GM21390 (cell line): ENCODE measurements around the gene DGAT2.

Experiments
- ATAC-seq: cut with Tn5 transposase; IDR thresholded peaks from one replicate; pipeline ENCODE4 v1.9.1; 2021; ENCODE audit not compliant: unreplicated experiment

Gene DGAT2

DNA sequence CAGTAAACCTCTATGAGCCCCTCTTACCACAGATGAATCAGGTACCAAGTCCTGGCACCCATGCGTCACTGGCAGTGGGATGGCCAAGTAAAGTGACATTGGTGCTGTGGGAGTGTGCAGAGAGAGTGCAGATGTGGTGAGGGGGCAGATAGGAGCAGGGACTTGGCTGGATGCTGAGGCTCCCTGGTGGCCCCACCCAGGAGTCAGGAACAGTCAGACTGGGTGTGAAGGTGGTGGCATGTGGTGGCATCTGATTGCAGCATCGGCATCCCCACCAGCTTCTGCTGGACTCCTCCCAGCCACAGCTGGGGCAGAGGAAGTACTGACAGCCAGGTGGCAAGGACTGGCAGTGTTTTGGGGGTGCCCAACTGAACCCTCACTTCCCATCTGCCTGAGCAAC is 11.4 kb downstream of the DGAT2 start:
- no peak for ATAC-seq

DNA sequence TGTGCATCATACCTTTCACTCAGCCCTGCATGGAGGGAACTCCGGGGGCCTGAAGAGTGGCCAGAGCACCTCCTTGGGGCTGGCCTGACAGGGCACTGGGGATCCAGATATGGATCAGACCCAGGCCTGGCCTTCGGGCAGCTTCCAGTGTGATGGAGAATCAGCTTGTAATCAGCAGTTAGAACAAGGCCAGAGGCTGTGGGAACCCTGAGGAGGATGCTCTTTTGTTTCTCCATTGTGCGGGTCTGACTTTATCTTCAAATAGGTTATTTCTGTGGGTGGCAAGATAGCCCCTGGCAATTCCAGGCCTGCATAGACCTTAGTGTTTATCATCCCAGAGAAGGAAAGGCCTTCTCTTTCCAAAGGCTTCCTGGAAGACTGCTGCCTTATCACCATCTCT is 12.3 kb downstream of the DGAT2 start:
- no peak for ATAC-seq

DNA sequence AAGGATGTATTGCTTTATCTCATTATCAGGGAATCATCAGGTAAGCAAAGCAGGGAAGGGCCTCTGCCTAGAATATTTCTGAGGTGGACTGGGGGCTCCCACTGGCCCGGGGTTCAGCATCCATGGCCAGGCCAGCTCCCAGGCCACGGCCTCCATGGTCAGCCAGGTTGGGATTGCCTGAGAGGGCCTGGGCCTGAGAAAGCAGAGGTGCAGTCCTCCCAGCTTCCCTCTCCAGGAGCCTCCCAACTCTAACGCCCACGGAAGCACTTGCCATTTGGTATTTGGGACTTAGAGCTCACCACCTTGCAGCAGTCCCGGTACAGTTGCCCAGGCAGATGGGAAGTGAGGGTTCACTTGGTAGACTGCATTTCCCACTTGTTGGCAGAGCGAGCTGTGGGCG is 12.7 kb downstream of the DGAT2 start:
- no peak for ATAC-seq

DNA sequence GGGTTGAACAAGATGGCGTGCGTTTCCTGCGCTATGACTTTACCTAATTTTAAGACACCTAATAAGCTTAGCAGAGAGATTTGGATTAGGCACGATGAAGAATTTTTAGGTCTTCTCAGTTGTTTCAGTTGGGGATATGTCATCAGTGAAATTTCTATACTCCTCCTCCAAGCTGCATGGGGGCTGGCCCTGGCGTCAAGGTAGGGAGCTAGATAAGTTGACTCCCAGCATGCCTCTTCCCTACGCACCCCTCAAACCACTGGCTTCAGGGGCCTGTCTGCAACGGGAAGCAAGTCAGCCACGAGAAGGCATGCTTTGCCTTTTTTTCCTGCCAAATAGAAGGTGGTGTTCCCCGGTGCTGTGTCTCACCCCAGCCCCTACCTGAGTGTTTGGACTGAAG is 13.3 kb downstream of the DGAT2 start:
- no peak for ATAC-seq

DNA sequence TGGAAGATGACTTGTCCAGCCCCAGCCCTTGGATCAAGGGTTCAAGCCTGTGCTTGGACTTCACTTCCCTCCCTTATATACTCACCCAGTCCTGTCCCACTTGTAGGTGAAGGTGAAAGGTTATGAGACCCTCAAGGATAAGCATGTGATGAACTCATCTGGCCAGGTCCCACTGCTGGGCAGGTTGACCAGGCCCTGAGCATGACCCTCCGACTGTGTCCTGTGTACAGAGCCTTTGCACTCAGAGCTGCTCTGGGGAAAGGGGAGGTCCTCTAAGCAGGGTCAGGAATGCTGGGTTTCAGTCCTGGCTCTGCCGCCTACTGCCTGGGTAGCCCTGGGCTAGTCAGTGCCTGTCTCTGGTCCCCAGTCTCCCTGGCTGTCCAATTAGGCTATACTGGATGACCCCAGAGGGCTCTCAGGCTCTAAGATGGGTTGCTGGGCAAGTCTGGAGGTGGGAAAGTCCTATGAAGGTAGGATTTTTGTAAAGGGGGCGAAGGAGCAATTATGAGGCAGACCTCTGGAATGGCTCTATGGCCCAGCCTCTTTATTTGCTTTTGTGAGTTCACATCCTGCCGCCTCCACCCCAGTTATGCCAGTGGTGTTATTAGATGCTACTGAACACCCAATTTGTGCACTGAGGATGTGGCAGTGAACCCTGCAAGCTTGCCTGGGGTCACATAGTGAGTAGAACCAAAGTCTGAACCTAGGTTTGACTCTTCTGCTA is 14.1 kb downstream of the DGAT2 start:
- ATAC-seq, result no peak

DNA sequence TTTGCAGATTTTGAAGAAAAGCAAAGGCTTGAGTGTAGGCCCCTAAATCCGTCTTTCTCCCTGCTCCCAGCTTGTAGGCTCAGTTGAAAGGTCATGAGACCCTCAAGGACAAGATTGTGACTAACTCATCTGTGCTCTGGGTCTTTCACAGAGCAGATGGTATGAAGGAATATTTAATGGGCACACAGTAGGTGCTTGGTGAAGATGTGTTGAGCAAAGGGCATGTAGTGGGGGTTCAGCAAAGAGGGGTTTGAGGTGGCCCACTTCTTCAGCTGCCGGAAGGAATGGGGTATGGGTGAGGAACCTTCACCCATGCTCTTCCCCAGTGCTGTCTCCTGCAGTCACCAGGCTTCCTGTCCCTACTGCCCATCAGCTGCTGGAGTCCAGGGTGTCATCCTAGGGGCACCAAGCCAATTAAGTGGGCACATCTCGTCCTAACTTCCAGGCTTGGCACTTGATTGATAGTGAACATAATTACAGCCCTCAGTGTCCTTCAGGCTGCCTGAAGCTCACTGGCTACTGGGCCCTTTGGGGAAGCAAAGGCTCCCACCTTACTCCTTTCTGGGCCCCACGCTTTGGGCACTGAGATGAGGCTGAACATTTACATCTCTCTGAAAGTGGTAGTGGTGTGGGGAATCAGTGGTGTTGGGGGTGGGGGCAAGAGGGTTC is 15.0 kb downstream of the DGAT2 start:
- no peak for ATAC-seq

DNA sequence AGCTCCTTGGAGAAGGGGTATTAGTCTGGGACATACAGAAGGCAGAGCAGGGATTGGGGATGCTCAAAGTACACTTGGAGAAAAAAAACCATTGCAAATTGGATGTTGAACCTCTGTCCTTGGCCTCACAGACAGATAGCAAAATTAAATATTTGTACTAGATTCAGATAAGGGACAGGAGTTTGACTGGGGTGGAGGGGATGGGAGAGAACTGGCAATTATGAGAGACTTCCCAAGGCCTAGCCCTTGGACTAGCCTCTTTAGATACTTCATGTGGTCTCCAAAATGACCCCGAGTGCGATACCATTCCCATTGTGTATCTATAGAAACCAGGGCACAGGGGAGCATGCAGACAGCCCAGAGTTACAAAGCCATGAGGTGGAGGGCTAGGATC is 15.5 kb downstream of the DGAT2 start:
- ATAC-seq, result no peak

DNA sequence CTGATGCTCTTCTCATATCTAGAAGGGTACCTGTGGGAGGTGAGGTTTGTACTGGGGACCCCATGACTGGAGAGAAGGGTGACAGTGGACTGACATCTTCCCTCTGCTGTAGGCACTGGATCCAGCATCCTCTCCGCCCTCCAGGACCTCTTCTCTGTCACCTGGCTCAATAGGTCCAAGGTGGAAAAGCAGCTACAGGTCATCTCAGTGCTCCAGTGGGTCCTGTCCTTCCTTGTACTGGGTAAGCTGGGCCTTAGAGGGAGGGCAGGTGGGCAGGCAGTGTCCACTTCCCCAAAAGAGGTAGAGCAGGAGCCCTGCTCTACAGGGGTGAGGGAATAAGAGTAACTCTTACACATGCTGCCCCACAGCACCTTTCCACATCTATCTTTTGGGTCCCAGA is 15.9 kb downstream of the DGAT2 start:
- no peak for ATAC-seq

DNA sequence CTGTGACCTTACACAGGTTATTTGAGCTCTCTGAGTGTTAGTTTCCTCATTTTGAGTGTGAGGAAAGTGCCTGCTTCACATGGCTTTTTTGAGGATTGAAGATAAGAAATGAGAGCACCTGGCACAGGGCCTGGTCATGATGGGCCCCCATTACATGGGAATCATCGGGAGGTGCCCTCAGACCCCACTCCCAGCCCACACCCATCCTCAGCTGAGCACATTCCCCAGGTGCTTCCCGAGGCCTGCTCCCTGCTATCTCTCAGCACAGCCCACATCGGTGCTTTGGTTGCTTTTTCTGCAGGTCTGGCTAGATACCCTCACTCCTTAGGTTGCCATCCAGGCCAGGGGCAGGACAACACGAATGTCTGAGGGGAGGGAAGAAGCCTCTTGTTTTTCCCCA is 16.6 kb downstream of the DGAT2 start:
- no peak for ATAC-seq

DNA sequence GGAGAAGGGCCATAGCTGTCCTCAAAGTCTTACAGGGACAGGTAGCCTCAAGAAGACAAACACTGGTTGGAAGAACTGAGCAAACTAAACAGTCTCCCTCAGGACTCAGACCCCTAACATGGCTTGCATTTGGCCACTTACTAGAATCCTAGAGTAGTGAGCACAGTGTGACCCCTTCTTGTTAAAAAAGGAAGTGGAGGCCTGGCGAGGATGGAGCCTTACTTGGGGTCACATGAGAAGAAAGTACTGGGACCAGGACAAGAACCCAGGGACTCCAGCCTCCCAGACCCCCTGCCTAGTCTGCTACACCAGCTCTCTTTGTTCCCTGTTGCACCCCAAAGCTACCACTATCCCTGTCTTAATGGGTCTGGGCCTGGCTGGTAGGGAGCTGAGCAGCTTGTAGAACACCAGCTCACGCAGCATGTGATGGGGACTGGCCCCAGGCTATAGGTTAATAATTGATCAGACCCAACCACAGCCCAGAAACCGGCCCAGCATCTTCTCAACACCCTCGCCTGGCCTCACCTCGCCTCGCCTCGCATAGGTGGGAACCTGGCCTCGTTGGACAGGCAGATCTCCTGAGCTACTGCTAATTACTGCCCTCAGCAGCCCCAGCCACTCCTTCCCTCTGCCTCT is 17.6 kb downstream of the DGAT2 start:
- no peak for ATAC-seq

DNA sequence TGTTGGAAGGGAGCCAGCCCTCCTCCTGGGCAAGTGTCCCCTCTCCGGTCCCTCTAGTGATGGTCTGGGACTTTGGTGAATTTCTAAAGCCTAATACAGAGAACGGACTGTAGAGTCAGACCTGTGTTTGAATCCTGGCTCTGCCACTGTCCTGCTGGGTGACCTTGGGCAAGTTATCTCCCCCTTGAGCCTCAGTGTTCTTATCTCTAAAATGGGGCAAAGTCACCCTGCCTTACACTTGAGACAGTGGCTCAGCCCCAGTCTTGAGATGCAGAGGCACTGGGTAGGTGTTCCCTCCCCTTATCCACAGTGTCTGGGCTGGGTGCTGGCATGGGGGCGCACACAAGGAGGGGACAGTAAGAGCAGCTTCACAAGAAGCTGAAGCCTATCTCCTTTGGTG is 20.9 kb downstream of the DGAT2 start:
- no peak for ATAC-seq

DNA sequence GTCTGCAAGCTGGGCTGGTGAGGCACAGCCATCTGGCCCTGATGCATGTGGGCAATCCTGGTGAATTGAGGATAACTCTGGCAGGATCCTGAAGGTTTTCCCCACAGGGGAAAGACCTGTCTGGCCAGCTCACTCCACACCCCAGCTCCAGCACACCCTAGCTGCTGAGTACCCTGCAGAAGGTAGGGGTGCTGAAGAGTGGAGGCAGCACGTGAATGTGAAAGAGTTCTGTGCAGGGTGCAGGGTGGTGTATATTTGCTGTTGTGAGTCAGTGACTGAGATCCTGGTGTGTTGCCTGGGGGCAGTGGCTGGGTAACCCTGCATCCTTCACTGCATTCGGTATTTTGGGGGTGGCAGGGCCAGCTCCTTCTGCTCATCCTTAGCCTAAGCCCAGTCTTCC is 22.4 kb downstream of the DGAT2 start:
- no peak for ATAC-seq

DNA sequence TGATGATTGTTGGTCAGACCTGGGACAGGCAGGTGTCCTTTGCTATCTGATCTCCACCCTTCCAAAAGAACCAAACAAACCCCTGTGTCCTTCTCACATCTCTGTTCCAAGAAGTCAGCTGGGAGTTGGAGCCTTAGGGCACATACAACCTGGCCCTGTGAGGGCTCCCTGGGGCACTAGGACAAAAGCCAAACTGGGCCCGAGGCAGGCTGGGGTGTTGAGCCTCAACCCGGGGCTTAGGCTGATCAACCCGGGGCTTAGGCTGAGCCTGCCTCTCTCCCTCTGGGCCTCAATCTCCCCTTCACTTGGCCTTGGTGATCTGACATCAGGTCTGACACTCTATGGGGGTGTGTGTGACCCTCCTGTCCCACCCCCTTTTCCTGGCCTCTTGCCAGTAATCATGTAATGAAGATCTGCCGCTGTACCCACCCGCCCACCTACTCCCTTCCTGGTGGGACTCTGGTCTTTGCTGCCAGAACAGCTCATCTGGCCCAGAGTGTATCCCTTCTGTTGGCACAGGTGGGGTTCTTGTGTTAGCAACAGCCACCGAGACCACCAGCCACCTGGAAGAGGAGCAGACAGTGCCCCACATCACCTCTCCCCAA is 23.7 kb downstream of the DGAT2 start:
- ATAC-seq, result no peak

DNA sequence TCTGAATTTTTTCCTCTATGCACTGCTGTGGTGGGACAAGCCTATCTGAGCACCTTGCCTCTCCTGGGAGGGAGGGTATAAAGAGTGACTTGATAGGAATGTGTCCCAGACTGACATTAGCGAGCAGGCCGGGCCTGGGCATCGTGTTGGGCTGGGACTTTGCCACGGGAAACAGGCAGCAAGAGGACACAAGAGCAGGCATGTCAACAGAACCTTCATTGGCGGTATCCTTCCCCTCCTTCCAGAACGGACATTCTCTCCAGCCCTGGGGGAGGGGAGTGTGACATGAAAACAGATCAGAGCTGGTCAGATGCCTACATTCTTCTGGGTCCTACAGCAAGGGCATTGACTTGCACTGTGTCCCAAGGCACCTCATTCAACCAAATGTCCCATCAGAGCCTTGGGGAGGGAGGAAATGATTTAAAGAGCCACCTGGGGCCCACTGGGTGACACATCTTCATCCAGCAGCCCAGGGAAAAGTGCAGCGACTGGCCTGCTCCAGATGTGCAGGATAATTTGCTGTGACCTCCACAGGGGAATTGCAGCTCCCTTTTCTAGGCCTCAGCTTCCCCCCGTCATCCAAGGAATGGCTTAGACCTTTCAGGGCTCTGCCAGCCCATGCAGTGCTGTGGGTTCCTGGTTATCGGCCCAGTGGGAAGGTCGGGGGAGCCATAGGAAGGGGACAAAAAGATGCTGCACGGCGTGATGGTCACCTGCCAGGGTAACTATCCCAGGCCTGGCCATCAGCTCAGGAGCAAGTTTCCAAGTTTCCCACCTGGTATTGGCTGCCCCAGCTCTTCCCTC is 24.6 kb downstream of the DGAT2 start:
- no peak for ATAC-seq

DNA sequence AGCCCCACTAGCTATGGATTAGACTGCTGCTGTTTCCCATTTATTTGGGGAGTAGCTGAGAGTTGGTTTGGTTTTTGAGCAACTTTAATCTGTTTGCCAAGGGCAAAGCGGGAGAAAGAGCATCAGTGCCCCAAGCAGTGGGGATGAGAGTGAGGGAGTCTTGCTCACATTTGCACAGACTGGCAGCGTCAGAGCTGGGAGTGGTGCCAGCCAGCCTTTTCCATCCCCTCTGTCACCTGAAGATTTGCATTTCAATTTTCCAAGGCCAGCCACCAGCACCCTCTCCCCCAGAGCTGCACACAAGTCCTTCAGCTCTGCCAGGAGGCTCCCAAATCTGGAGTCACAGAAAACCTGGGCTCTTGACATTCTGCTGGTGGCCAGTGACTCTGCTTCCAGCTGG is 25.4 kb downstream of the DGAT2 start:
- ATAC-seq, result no peak

DNA sequence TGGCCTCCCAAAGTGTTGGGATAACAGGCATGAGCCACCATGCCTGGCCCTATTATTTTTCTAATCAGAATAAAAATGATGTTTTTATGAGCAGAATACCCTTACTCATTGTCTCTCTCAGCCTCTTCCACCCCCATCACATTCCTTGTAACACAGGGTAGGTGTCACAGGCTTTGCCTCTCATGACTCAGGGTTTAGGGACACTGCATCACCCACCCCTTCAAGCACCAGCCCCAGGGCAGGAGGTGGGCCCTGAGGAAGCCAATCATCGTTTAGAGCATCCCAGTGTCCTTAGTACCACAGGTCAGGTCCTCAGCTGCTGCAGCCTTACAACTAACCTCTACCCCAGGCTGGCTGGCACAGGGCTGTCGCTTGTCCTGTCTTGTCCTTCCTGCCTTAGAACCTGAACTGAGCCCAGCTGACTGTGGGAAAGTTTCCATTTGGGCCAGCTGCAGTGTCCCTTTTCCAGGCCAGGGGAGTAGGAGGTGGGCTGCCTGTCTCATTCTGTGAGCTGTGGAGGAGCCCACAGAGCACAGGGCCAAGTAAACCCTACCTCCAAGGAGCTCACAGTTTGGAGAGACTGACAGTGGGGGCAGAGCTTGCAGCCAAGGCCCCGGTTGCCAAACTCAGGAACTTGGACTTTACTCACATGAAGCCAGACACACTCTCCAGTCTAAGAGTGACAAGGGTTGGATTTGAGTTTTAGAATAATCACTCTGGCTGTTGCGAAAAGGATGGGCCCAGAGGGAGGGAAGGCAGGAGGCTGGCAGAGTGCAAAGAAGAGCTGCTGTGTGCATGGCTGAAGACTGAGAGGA is 26.9 kb downstream of the DGAT2 start:
- no peak for ATAC-seq

DNA sequence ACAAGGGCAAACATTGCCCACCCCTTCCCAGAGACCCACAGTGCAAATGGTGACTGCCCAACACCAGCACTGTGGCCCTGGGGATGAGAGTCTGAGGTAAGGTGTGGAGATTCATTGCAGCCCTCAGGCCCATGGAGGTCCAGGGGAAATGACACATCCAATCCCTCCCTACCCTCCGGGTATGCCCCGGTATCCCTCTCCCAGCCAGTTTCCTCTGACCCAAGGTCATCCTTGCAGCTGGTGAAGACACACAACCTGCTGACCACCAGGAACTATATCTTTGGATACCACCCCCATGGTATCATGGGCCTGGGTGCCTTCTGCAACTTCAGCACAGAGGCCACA is 27.5 kb downstream of the DGAT2 start:
- ATAC-seq, result no peak

DNA sequence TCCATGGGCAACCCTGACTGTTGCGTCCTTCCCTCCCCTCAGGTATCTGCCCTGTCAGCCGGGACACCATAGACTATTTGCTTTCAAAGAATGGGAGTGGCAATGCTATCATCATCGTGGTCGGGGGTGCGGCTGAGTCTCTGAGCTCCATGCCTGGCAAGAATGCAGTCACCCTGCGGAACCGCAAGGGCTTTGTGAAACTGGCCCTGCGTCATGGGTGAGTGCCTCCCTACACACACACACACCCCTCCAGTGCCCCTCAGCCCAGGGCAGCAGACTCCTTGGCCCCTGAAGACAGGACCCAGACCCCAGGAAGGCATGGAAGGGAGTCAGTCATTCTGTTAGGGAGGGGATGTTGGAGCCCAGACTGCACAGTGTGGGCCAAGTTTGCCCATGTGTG is 28.5 kb downstream of the DGAT2 start:
- no peak for ATAC-seq

DNA sequence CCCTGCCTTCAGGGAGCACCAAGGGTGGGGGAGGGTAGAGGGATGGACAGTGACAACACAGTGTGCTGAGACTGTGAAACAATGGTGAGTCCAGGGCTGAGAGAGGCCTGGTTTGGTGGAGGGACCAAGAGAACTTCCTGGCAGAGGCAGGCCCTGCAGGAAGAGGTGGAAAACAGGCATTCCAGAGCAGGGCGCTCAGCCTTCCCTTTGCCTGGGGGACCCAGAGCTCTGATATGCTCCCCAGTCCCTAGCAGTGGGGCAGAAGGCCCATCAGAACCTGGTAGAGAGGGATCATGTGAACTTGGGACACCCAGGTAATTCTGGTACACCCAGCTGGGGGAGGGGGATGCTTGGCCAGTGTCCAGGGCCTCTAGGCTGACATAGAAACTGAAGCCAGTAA is 29.2 kb downstream of the DGAT2 start:
- no peak for ATAC-seq

DNA sequence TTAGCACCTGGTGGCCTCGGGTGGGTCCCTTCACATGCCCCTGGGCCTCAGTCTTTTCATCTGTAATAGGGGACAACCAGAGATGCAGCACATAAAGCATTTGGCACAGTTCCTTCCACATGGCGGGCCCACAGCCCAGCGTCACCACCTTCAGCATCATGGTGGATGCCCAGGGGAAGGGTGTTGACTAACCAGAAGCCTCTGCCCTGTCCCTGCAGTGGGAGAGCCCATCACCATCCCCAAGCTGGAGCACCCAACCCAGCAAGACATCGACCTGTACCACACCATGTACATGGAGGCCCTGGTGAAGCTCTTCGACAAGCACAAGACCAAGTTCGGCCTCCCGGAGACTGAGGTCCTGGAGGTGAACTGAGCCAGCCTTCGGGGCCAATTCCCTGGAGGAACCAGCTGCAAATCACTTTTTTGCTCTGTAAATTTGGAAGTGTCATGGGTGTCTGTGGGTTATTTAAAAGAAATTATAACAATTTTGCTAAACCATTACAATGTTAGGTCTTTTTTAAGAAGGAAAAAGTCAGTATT is 31.6 kb downstream of the DGAT2 start:
- ATAC-seq, result no peak
